Right atrium auricular region (tissue), 2 donors: Measurements from ENCODE around the gene CACNA1C. TPM values are rescaled to one million over a fixed set of nuclear protein-coding genes. Genes with fewer than 3 reads are reported as not detected.

Experiments used
- DNase-seq: peaks from one replicate; pipeline ENCODE4 v3.0.0-alpha.2; 2019; ENCODE audit warnings: low spot score
- H3K27ac ChIP-seq, 2 donors: fragments of 200-600 bp; sonication (generic); 1 replicate in 1 of 2; 2 replicates in 1 of 2; pipeline ENCODE4 v1.5.1; 2016 to 2019
- H3K27me3 ChIP-seq, 2 donors: fragments of 200-600 bp; sonication (generic); one replicate each; pipeline versions ENCODE4 v1.5.1 to v1.6.0; 2017 to 2019
- H3K36me3 ChIP-seq: fragments of 200-600 bp; sonication (generic); one replicate; pipeline ENCODE4 v1.5.1; 2016
- H3K4me1 ChIP-seq, 2 donors: fragments of 200-600 bp; sonication (generic); one replicate each; pipeline versions ENCODE4 v1.5.1 to v1.6.0; 2017 to 2019
- H3K4me3 ChIP-seq, 2 donors: fragments of 200-600 bp; sonication (generic); 1 replicate in 1 of 2; 2 replicates in 1 of 2; pipeline ENCODE4 v1.5.1; 2017 to 2019; ENCODE audit warnings: mild to moderate bottlenecking in 1 of 2, moderate library complexity in 1 of 2
- H3K9me3 ChIP-seq, 2 donors: fragments of 200-600 bp; sonication (generic); one replicate each; pipeline ENCODE4 v1.5.1; 2019
- CTCF ChIP-seq, 2 donors: fragments of 200-600 bp; sonication (generic); IDR thresholded peaks; one replicate each; pipeline ENCODE4 v1.5.1; 2019; ENCODE audit warnings: antibody characterized with exemption in 2 of 2
- total RNA-seq, 2 donors: library from RNA; depleted of rRNA; stranded (reverse); fragments of >200 nt; gene quantifications; one replicate each; pipeline ENCODE4 v1.1.0, GENCODE V29; 2016

CACNA1C gene
- total RNA-seq, 2 donors from 2014 or later: 83.1 to 93.6 TPM

GRCh38 chr12:2453076-2453760 is 400.4 kb downstream of the CACNA1C start:
- no peak overlapping the region for H3K27ac ChIP-seq
- peaks cover 59% of the 10 kb centered on the region for H3K36me3 ChIP-seq
- H3K4me1 ChIP-seq: peaks cover 0 to 27% of the 10 kb centered on the region in 2 donors
- H3K4me3 ChIP-seq: no peak overlapping the region
- DNase-seq: no peak
- H3K27me3 ChIP-seq: no peaks in the 10 kb centered on the region
- TF ChIP-seq CTCF (IDR thresholded peaks at IDR 0.05): no peak
- no peaks in the 10 kb centered on the region for H3K9me3 ChIP-seq

GRCh38 chr12:2453761-2454090 is 400.9 kb downstream of the CACNA1C start:
- no peak overlapping the region for H3K4me3 ChIP-seq
- H3K9me3 ChIP-seq: no peaks in the 10 kb centered on the region
- peaks cover 0 to 30% of the 10 kb centered on the region in 2 donors for H3K4me1 ChIP-seq
- DNase-seq: no peak
- peaks cover 60% of the 10 kb centered on the region for H3K36me3 ChIP-seq
- no peaks in the 10 kb centered on the region for H3K27me3 ChIP-seq
- TF ChIP-seq CTCF (IDR thresholded peaks at IDR 0.05): no peak
- no peak overlapping the region for H3K27ac ChIP-seq

- TF ChIP-seq CTCF (IDR thresholded peaks at IDR 0.05): no peak
- Histone ChIP-seq H3K4me3 (no peak overlapping the region), H3K9me3 (no peaks in the 10 kb centered on the region), H3K27ac (no peak overlapping the region), H3K27me3 (no peaks in the 10 kb centered on the region), H3K36me3 (peaks cover 58% of the 10 kb centered on the region), H3K4me1 (peaks cover 0 to 30% of the 10 kb centered on the region in 2 donors)
- no peak for DNase-seq
Observed at GRCh38 chr12:2454601-2455177, 401.9 kb downstream of the CACNA1C start.

- Histone ChIP-seq H3K27ac (no peak overlapping the region), H3K9me3 (no peaks in the 10 kb centered on the region), H3K36me3 (peaks cover 62% of the 10 kb centered on the region), H3K4me3 (no peak overlapping the region), H3K4me1 (peaks cover 0 to 30% of the 10 kb centered on the region in 2 donors), H3K27me3 (no peaks in the 10 kb centered on the region)
- TF ChIP-seq CTCF (IDR thresholded peaks at IDR 0.05): no peak
- no peak for DNase-seq
Observed at GRCh38 chr12:2455410-2455809, 402.6 kb downstream of the CACNA1C start.

GRCh38 chr12:2456122-2456812 is 403.5 kb downstream of the CACNA1C start:
- no peak for DNase-seq
- H3K4me3 ChIP-seq: no peak overlapping the region
- no peak for TF ChIP-seq CTCF (IDR thresholded peaks at IDR 0.05)
- no peaks in the 10 kb centered on the region for H3K27me3 ChIP-seq
- peaks cover 69% of the 10 kb centered on the region for H3K36me3 ChIP-seq
- H3K27ac ChIP-seq: no peak overlapping the region
- H3K9me3 ChIP-seq: no peaks in the 10 kb centered on the region
- peaks cover 0 to 24% of the 10 kb centered on the region in 2 donors for H3K4me1 ChIP-seq
